Measurements from ENCODE around the gene CLDN19. TPM values are rescaled to one million over a fixed set of nuclear protein-coding genes. Genes with fewer than 3 reads are reported as not detected.
"Not testable (repeated sequence)": the region's sequence is repeated elsewhere in the genome, so short reads cannot be mapped to it uniquely, and the experiment has no call there.

Gene CLDN19
- total RNA-seq, 1 donor from 2014 or later, result 2.3 TPM

DNA sequence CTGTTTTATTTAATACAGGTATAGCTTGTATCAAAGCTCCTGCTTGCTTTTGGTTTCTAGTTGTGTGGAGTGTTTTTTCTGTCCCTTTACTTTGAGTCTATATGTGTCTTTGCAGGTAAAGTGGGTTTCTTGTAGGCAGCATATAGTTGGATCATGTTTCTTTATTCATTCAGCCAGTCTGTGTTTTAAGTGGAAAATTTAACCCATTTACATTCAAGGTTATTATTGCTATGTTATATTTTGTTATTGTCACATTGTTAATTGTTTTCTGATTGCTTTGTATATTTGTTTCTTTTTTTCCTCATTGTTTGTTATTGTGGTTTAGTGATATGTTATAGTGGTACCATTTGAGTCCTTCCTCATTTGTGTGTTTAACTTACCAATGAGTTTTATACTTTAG, 26.7 kb downstream of the CLDN19 start:
- Mint-ChIP-seq H3K4me1 (ENCODE audit: unreplicated experiment) (no peaks in the 10 kb centered on the region), H3K27ac (no peak overlapping the region), H3K4me3 (no peak overlapping the region), H3K27me3 (no peaks in the 10 kb centered on the region), H3K36me3 (peaks cover 50% of the 10 kb centered on the region), H3K9me3 (peaks cover 4% of the 10 kb centered on the region)
- no peak for DNase-seq (ENCODE audit: extremely low spot score, unreplicated experiment)
- TF ChIP-seq CTCF (conservative IDR thresholded peaks at IDR 0.05), result no peak

DNA sequence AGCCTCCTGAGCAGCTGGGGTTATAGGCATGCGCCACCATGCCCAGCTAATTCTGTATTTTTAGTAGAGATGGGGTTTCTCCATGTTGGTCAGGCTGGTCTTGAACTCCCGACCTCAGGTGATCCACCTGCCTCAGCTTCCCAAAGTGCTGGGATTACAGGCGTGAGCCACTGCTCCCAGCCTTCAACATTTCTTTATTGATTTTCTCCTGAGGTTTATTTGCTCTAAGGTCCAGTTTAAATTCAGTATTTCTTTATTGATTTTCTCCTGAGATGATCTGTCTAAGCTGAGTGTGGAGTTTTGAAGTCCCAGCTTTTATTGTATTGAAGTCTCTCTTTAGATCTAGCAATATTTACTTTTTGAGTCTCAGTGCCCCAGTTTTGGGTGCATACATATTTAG, 27.2 kb downstream of the CLDN19 start:
- not testable (repeated sequence) for H3K9me3 Mint-ChIP-seq; H3K27ac Mint-ChIP-seq; H3K4me1 Mint-ChIP-seq (ENCODE audit: unreplicated experiment); DNase-seq (ENCODE audit: extremely low spot score, unreplicated experiment); H3K27me3 Mint-ChIP-seq; H3K4me3 Mint-ChIP-seq
- H3K36me3 Mint-ChIP-seq, result peaks cover 55% of the 10 kb centered on the region

- Mint-ChIP-seq H3K27me3 (no peaks in the 10 kb centered on the region), H3K9me3 (peaks cover 4% of the 10 kb centered on the region), H3K27ac (no peak overlapping the region), H3K36me3 (peaks cover 56% of the 10 kb centered on the region), H3K4me1 (ENCODE audit: unreplicated experiment) (no peaks in the 10 kb centered on the region), H3K4me3 (no peak overlapping the region)
- DNase-seq (ENCODE audit: extremely low spot score, unreplicated experiment), result no peak
- no peak for TF ChIP-seq CTCF (conservative IDR thresholded peaks at IDR 0.05)
Measured at GRCh38 chr1:42703888-42704464, 36.1 kb downstream of the CLDN19 start.

GRCh38 chr1:42700006-42700405, 40.0 kb downstream of the CLDN19 start:
- Mint-ChIP-seq H3K27me3 (no peaks in the 10 kb centered on the region), H3K4me3 (no peak overlapping the region), H3K4me1 (ENCODE audit: unreplicated experiment) (peaks cover 3% of the 10 kb centered on the region), H3K36me3 (peaks cover 74% of the 10 kb centered on the region), H3K27ac (no peak overlapping the region), H3K9me3 (no peaks in the 10 kb centered on the region)
- no peak for DNase-seq (ENCODE audit: extremely low spot score, unreplicated experiment)
- TF ChIP-seq CTCF (conservative IDR thresholded peaks at IDR 0.05), result no peak

GRCh38 chr1:42698081-42698813, 41.8 kb downstream of the CLDN19 start:
- Mint-ChIP-seq H3K27me3 (no peaks in the 10 kb centered on the region), H3K4me1 (ENCODE audit: unreplicated experiment) (peaks cover 10% of the 10 kb centered on the region), H3K36me3 (peaks cover 79% of the 10 kb centered on the region), H3K27ac (no peak overlapping the region), H3K9me3 (no peaks in the 10 kb centered on the region), H3K4me3 (no peak overlapping the region)
- no peak for TF ChIP-seq CTCF (conservative IDR thresholded peaks at IDR 0.05)
- DNase-seq (ENCODE audit: extremely low spot score, unreplicated experiment), result no peak

DNA sequence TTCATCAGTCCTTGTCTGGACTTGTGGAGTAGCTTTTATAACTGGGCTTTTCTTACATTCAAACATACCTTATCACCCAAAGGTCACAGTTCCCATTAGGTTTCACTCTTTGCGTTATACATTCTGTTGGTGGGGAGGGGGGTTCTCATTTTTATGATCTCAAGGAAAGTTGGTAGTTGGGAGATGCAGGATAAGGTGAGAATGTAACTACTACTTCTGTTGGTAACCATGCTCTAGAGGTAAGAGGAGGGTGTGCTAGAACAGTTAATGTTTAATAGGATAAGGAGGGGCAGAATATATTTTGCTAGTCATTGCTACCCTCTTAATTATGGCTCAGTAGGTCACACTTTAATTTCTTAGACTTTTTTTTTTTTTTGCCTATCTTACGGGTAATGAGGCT, 47.1 kb downstream of the CLDN19 start:
- Mint-ChIP-seq H3K4me1 (ENCODE audit: unreplicated experiment) (peaks cover 47% of the 10 kb centered on the region), H3K27ac (peak overlapping the region; percentile 86), H3K9me3 (no peaks in the 10 kb centered on the region), H3K27me3 (no peaks in the 10 kb centered on the region), H3K4me3 (peak overlapping the region; percentile 75), H3K36me3 (peaks cover 47% of the 10 kb centered on the region)
- TF ChIP-seq CTCF (conservative IDR thresholded peaks at IDR 0.05), result no peak
- no peak for DNase-seq (ENCODE audit: extremely low spot score, unreplicated experiment)
